CD4-positive, alpha-beta memory T cell (primary cell): ENCODE data around the gene LEMD2. TPM values are rescaled to one million over a fixed set of nuclear protein-coding genes. Genes with fewer than 3 reads are reported as not detected.

Experiments used
- CTCF ChIA-PET: fragments of 350-600 bp; sonication (Branson Sonifier 250); formaldehyde crosslinking; loops from one replicate; lab custom pipeline; 2021; ENCODE audit warnings: inconsistent platforms; ENCODE audit not compliant: partially characterized antibody; lab: Charles Lee
- POLR2A ChIA-PET: fragments of 350-600 bp; sonication (Branson Sonifier 250); formaldehyde crosslinking; loops from one replicate; lab custom pipeline; 2021; ENCODE audit not compliant: partially characterized antibody; lab: Charles Lee
- DNase-seq, 5 donors: peaks; one replicate each; pipeline versions ENCODE4 v3.0.0 to v3.0.0-alpha.2; 2020 to 2022; ENCODE audit warnings: mixed read lengths in 1 of 5
- H3K27ac ChIP-seq: one replicate; pipeline ENCODE4 v1.7.0; 2013; ENCODE audit warnings: low read depth, low read length
- H3K27me3 ChIP-seq: 2 replicates; pipeline ENCODE4 v1.7.0; 2013; ENCODE audit warnings: mild to moderate bottlenecking, low read length, moderate library complexity; ENCODE audit not compliant: insufficient read depth
- H3K36me3 ChIP-seq: 2 replicates; pipeline ENCODE4 v1.7.0; 2013; ENCODE audit warnings: mild to moderate bottlenecking, low read length, moderate library complexity; ENCODE audit not compliant: insufficient read depth
- H3K4me1 ChIP-seq: 2 replicates; pipeline ENCODE4 v1.7.0; 2013; ENCODE audit warnings: mild to moderate bottlenecking, low read length, moderate library complexity; ENCODE audit not compliant: insufficient read depth
- H3K4me3 ChIP-seq, 2 donors: one replicate each; pipeline ENCODE4 v1.7.0; 2013; ENCODE audit warnings: low read length in 2 of 2, mild to moderate bottlenecking in 1 of 2
- H3K9me3 ChIP-seq, 2 donors: one replicate each; pipeline ENCODE4 v1.7.0; 2013; ENCODE audit warnings: low read length in 2 of 2, control low read depth in 1 of 2; ENCODE audit not compliant: control insufficient read depth in 1 of 2
- H3K27ac Mint-ChIP-seq, 7 donors: one replicate each; pipeline ENCODE4 v1.8.0; 2020 to 2021; ENCODE audit warnings: mixed read lengths in 7 of 7, mild to moderate bottlenecking in 6 of 7, inconsistent platforms in 3 of 7, moderate library complexity in 3 of 7
- H3K27me3 Mint-ChIP-seq, 2 donors: one replicate each; pipeline ENCODE4 v1.8.0; 2020 to 2021; ENCODE audit warnings: mixed read lengths in 2 of 2
- H3K36me3 Mint-ChIP-seq, 2 donors: one replicate each; pipeline ENCODE4 v1.8.0; 2020 to 2021; ENCODE audit warnings: mixed read lengths in 2 of 2, inconsistent platforms in 1 of 2, mild to moderate bottlenecking in 1 of 2
- H3K4me1 Mint-ChIP-seq, 4 donors: one replicate each; pipeline ENCODE4 v1.8.0; 2020 to 2021; ENCODE audit warnings: mixed read lengths in 4 of 4, mild to moderate bottlenecking in 1 of 4
- H3K4me3 Mint-ChIP-seq, 8 donors: one replicate each; pipeline ENCODE4 v1.8.0; 2020 to 2021; ENCODE audit warnings: mixed read lengths in 8 of 8, mild to moderate bottlenecking in 7 of 8, moderate library complexity in 6 of 8, inconsistent platforms in 3 of 8
- H3K9me3 Mint-ChIP-seq, 8 donors: one replicate each; pipeline ENCODE4 v1.8.0; 2020 to 2021; ENCODE audit warnings: mixed read lengths in 8 of 8, mild to moderate bottlenecking in 5 of 8, inconsistent platforms in 3 of 8, moderate library complexity in 1 of 8
- intact Hi-C: fragments of 100-400 bp; cut with micrococcal nuclease; formaldehyde crosslinking; loops from one replicate; pipeline ENCODE4 v1.15.1; 2023
- polyA plus RNA-seq, 2 donors: library from polyadenylated mRNA; unstranded; fragments of 300-500 nt; fragmentation: Illumina TruSeq; gene quantifications; one replicate each; pipeline ENCODE4 v1.2.3, GENCODE V29; 2021
- total RNA-seq, 2 experiments: library from RNA; stranded (reverse); gene quantifications; one replicate each; pipeline ENCODE4 v1.2.3, GENCODE V29; 2021

LEMD2 gene
- total and polyA plus RNA-seq, 4 experiments from 2014 or later, result 13.5 to 126 (median 80.1) TPM

DNA sequence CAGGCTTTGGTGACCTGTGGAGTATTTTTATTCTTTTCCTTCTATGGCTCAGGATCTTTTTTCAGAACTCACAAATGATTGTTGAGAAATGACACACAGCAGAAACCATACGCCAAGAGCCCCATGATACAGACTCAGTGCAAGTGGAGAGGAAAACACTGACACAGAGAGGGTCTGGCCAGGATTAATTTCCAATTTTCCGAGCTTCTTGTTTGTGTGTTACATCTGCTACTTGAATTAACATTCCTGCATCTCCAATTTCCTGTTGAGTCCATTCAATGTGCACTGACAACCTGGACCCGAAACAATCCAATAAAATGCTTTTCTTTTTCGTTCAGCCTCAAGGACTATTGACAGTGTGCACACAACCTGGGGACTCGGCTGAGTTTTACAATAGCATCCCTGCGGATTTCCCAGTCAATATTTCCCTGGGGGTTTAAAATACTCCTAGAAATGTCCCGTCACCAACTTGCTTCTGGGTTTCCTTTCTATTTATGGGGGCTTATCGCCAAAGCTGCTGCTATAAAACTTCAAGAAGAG, 19.8 kb upstream of the LEMD2 start:
- Histone ChIP-seq H3K4me1 (peaks cover 14% of the 10 kb centered on the region), H3K27me3 (peaks cover 5% of the 10 kb centered on the region), H3K36me3 (no peaks in the 10 kb centered on the region), H3K4me3 (no peak overlapping the region), H3K27ac (no peak overlapping the region), H3K9me3 (no peaks in the 10 kb centered on the region)
- intact Hi-C loops, result no loop called here
- H3K36me3 Mint-ChIP-seq, result no peaks in the 10 kb centered on the region
- CTCF ChIA-PET, result interaction anchor here (1.4 kb wide), 1 partner anchor 247 kb away, joined by 3 read pairs; no protein-coding TSS in a partner anchor
- H3K4me3 Mint-ChIP-seq, result no peak overlapping the region
- no peak overlapping the region for H3K27ac Mint-ChIP-seq
- peaks cover 32% of the 10 kb centered on the region in 2 donors for H3K27me3 Mint-ChIP-seq
- H3K9me3 Mint-ChIP-seq, result peaks cover 0 to 3% (median 0%) of the 10 kb centered on the region in 8 donors
- H3K4me1 Mint-ChIP-seq, result peaks cover 10 to 30% (median 16%) of the 10 kb centered on the region in 4 donors
- no peak for DNase-seq
- POLR2A ChIA-PET, result no interaction called here

GRCh38 chr6:33807606-33808005, 18.7 kb upstream of the LEMD2 start:
- Mint-ChIP-seq H3K4me3 (peak overlapping the region in 7 of 8 donors; percentile 23 to 66 (median 59)), H3K27ac (peak overlapping the region in 1 of 7 donors; percentile 13), H3K9me3 (peaks cover 0 to 3% (median 0%) of the 10 kb centered on the region in 8 donors), H3K27me3 (peaks cover 29% of the 10 kb centered on the region in 2 donors), H3K4me1 (peaks cover 10 to 30% (median 16%) of the 10 kb centered on the region in 4 donors), H3K36me3 (no peaks in the 10 kb centered on the region)
- Histone ChIP-seq H3K9me3 (no peaks in the 10 kb centered on the region), H3K36me3 (no peaks in the 10 kb centered on the region), H3K27ac (no peak overlapping the region), H3K4me1 (peaks cover 14% of the 10 kb centered on the region), H3K4me3 (no peak overlapping the region), H3K27me3 (peaks cover 5% of the 10 kb centered on the region)
- CTCF ChIA-PET, result interaction anchor here (1.5 kb wide), 1 partner anchor 36 kb away, joined by 5 read pairs; no protein-coding TSS in a partner anchor
- POLR2A ChIA-PET, result no interaction called here
- intact Hi-C loops, result no loop called here
- DNase-seq, result no peak

DNA sequence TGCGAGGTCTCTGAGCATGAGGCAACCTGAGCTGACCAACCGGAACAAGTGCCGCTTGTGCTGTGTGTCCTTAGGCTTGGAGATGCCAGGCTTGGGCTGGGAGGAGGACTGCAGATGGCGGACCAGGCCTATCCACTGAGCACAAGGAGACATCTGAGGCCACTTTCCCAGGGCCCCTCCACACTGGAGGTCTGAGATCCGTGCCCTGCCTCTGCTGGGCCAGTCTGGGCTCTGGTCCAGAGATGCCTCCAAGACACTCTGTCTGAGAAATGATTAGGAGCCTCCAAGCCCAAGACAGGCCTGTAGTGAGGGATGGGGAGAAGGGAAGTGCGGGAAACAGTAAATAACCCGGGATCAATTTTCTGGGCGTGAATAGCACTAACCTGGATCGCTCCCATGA, 17.9 kb upstream of the LEMD2 start:
- peaks cover 0 to under 1% (median 0%) of the 10 kb centered on the region in 8 donors for H3K9me3 Mint-ChIP-seq
- H3K27me3 Mint-ChIP-seq, result peaks cover 22 to 26% of the 10 kb centered on the region in 2 donors
- no peaks in the 10 kb centered on the region for H3K36me3 ChIP-seq
- ChIA-PET POLR2A (no interaction called here), CTCF (interaction anchor here (1.5 kb wide), 1 partner anchor 35 kb away, joined by 5 read pairs; no protein-coding TSS in a partner anchor)
- H3K4me3 Mint-ChIP-seq, result peak overlapping the region in 1 of 8 donors; percentile 15
- no peaks in the 10 kb centered on the region for H3K9me3 ChIP-seq
- no peak for DNase-seq
- H3K4me1 Mint-ChIP-seq, result peaks cover 10 to 30% (median 16%) of the 10 kb centered on the region in 4 donors
- peaks cover 5% of the 10 kb centered on the region for H3K27me3 ChIP-seq
- no peak overlapping the region for H3K27ac Mint-ChIP-seq
- H3K4me3 ChIP-seq, result no peak overlapping the region
- H3K4me1 ChIP-seq, result peaks cover 14% of the 10 kb centered on the region
- no peaks in the 10 kb centered on the region for H3K36me3 Mint-ChIP-seq
- H3K27ac ChIP-seq, result no peak overlapping the region
- intact Hi-C loops, result no loop called here

DNA sequence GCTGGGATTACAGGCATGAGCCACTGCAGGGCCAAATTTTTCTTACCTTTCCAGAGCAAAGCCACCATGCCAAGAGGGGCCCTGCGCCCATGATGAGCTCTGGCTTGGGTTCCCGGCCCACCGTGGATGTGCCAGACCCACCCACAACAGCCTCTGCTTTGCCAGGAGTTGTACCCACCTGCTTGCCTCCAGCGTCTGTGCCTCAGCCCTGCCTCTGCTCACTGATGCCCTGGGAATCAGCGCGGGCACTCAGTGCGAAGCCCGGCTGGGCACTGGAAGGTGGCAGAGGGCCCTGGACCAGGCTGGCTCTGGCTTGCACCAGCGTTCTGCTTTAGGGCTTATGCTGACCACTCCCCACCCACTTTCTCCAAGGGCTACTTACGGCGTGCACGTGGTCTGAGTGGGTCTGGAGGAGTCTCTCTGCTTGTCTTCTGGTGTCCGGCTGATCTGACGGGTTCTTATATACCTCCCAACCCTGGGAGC, 14.7 kb upstream of the LEMD2 start, which contains the start of gene MLN:
Gene MLN, minus strand, starts transcription at position 433 of the 483 bp plus-strand sequence. CDS start 2,840 bp downstream, outside the sequence.
- Histone ChIP-seq H3K9me3 (no peaks in the 10 kb centered on the region), H3K27me3 (no peaks in the 10 kb centered on the region), H3K36me3 (no peaks in the 10 kb centered on the region), H3K27ac (no peak within 1 kb of the TSS), H3K4me1 (peaks cover 14% of the 10 kb centered on the region), H3K4me3 (no peak within 1 kb of the TSS)
- Mint-ChIP-seq H3K27ac (no peak within 1 kb of the TSS), H3K36me3 (no peaks in the 10 kb centered on the region), H3K9me3 (no peaks in the 10 kb centered on the region), H3K4me1 (peaks cover 10 to 24% (median 15%) of the 10 kb centered on the region in 4 donors), H3K4me3 (no peak within 1 kb of the TSS), H3K27me3 (peaks cover 6 to 13% of the 10 kb centered on the region in 2 donors)
- intact Hi-C loops, result no loop called here
- POLR2A ChIA-PET, result no interaction called here
- no peak for DNase-seq
- CTCF ChIA-PET, result interaction anchor here (0.9 to 1.3 kb wide), 2 partner anchors 33 to 223 kb away, joined by 3 to 4 read pairs; no protein-coding TSS in a partner anchor

- peaks cover under 1 to 11% (median 4%) of the 10 kb centered on the region in 4 donors for H3K4me1 Mint-ChIP-seq
- ChIA-PET POLR2A (no interaction called here), CTCF (no interaction called here)
- H3K4me1 ChIP-seq, result peaks cover 3% of the 10 kb centered on the region
- no peaks in the 10 kb centered on the region for H3K9me3 ChIP-seq
- peaks cover 9 to 13% of the 10 kb centered on the region in 2 donors for H3K27me3 Mint-ChIP-seq
- no peak overlapping the region for H3K4me3 ChIP-seq
- no peaks in the 10 kb centered on the region for H3K36me3 ChIP-seq
- H3K27ac Mint-ChIP-seq, result no peak overlapping the region
- H3K27ac ChIP-seq, result no peak overlapping the region
- no peaks in the 10 kb centered on the region for H3K36me3 Mint-ChIP-seq
- intact Hi-C loops, result no loop called here
- H3K9me3 Mint-ChIP-seq, result peaks cover 0 to 2% (median 0%) of the 10 kb centered on the region in 8 donors
- no peak for DNase-seq
- H3K27me3 ChIP-seq, result no peaks in the 10 kb centered on the region
- H3K4me3 Mint-ChIP-seq, result no peak overlapping the region
These were observed 13.4 kb upstream of the LEMD2 start for GRCh38 chr6:33802186-33802958.

DNA sequence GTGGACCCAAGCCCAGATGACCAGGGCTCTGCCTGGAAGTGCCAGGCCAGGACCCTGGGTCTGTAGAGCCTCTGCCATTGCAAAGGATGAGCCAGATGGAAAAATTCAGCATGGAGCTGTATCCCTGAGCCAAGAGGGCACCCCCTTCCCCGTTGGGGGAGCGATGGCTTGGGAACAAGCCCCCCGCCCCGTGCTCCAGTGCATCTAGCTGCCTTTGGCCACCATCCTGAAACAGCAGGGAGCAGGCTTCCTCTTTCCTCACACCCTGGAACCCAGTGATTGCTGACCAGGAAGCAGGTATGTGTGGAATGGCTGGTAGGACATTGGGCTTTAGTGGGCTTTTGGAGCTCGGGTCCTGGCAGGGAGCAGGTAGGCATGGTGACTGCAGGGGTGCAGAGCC, 12.7 kb upstream of the LEMD2 start:
- Mint-ChIP-seq H3K27me3 (peaks cover 9 to 14% of the 10 kb centered on the region in 2 donors), H3K36me3 (no peaks in the 10 kb centered on the region), H3K27ac (no peak overlapping the region), H3K9me3 (peaks cover 0 to 2% (median 0%) of the 10 kb centered on the region in 8 donors), H3K4me1 (peaks cover 0 to 8% (median 0%) of the 10 kb centered on the region in 4 donors), H3K4me3 (no peak overlapping the region)
- Histone ChIP-seq H3K4me1 (no peaks in the 10 kb centered on the region), H3K36me3 (no peaks in the 10 kb centered on the region), H3K27me3 (no peaks in the 10 kb centered on the region), H3K9me3 (no peaks in the 10 kb centered on the region), H3K27ac (no peak overlapping the region), H3K4me3 (no peak overlapping the region)
- intact Hi-C loops, result no loop called here
- CTCF ChIA-PET, result no interaction called here
- POLR2A ChIA-PET, result no interaction called here
- no peak for DNase-seq
